Astrocyte (in vitro differentiated cells and primary cell): ENCODE data around the gene CHTOP. TPM values are rescaled to one million over a fixed set of nuclear protein-coding genes. Genes with fewer than 3 reads are reported as not detected.
"Not testable (repeated sequence)": the region's sequence is repeated elsewhere in the genome, so short reads cannot be mapped to it uniquely, and the experiment has no call there.

Experiments used
- DNase-seq: peaks from one replicate; pipeline ENCODE4 v3.0.0-alpha.2; 2010; ENCODE audit warnings: low read depth
- FAIRE-seq: peaks from 2 replicates; lab custom pipeline; 2011; peaks lifted over from hg19 to GRCh38; lab: Jason Lieb, UNC
- H2AFZ ChIP-seq: 2 replicates; pipeline ENCODE4 v1.6.0; 2012; ENCODE audit warnings: low read depth, low read length, inconsistent platforms
- H3K27ac ChIP-seq: 2 replicates; pipeline ENCODE4 v1.5.1; 2011; ENCODE audit warnings: low read depth, low read length, inconsistent platforms
- H3K27me3 ChIP-seq: 2 replicates; pipeline ENCODE4 v1.6.0; 2011; ENCODE audit warnings: low read length, inconsistent platforms; ENCODE audit not compliant: insufficient read depth
- H3K36me3 ChIP-seq: 2 replicates; pipeline ENCODE4 v1.5.1; 2011; ENCODE audit warnings: low read length, inconsistent platforms; ENCODE audit not compliant: insufficient read depth
- H3K4me1 ChIP-seq: 2 replicates; pipeline ENCODE4 v1.5.1; 2011; ENCODE audit warnings: low read length, inconsistent platforms; ENCODE audit not compliant: insufficient read depth
- H3K4me2 ChIP-seq: 2 replicates; pipeline ENCODE4 v1.6.0; 2012; ENCODE audit warnings: low read length, inconsistent platforms
- H3K4me3 ChIP-seq: 2 replicates; pipeline ENCODE4 v1.5.1; 2011; ENCODE audit warnings: low read depth, mild to moderate bottlenecking, low read length, inconsistent platforms; ENCODE audit not compliant: insufficient read depth
- H3K79me2 ChIP-seq: 2 replicates; pipeline ENCODE4 v1.6.0; 2012; ENCODE audit warnings: mild to moderate bottlenecking, low read length, inconsistent platforms; ENCODE audit not compliant: insufficient read depth
- H3K9ac ChIP-seq: 2 replicates; pipeline ENCODE4 v1.6.0; 2012; ENCODE audit warnings: mild to moderate bottlenecking, low read length, inconsistent platforms
- H3K9me3 ChIP-seq: 2 replicates; pipeline ENCODE4 v1.5.1; 2012; ENCODE audit warnings: low read depth, mild to moderate bottlenecking, low read length, inconsistent platforms; ENCODE audit not compliant: insufficient read depth
- H4K20me1 ChIP-seq: 2 replicates; pipeline ENCODE4 v1.6.0; 2012; ENCODE audit warnings: low read length, inconsistent platforms; ENCODE audit not compliant: insufficient read depth
- H3K27ac Mint-ChIP-seq: one replicate; pipeline ENCODE4 v1.8.0; 2021; ENCODE audit warnings: mild to moderate bottlenecking, mixed read lengths; ENCODE audit not compliant: unreplicated experiment
- H3K27me3 Mint-ChIP-seq: one replicate; pipeline ENCODE4 v1.8.0; 2021; ENCODE audit warnings: low read depth, mixed read lengths; ENCODE audit not compliant: unreplicated experiment
- H3K36me3 Mint-ChIP-seq: one replicate; pipeline ENCODE4 v1.8.0; 2021; ENCODE audit warnings: low read depth, mixed read lengths; ENCODE audit not compliant: unreplicated experiment
- H3K4me1 Mint-ChIP-seq: one replicate; pipeline ENCODE4 v1.8.0; 2021; ENCODE audit warnings: low read depth, mixed read lengths; ENCODE audit not compliant: unreplicated experiment
- H3K4me3 Mint-ChIP-seq: one replicate; pipeline ENCODE4 v1.8.0; 2021; ENCODE audit warnings: mild to moderate bottlenecking, moderate library complexity, mixed read lengths; ENCODE audit not compliant: unreplicated experiment
- H3K9me3 Mint-ChIP-seq: one replicate; pipeline ENCODE4 v1.8.0; 2021; ENCODE audit warnings: mild to moderate bottlenecking, mixed read lengths; ENCODE audit not compliant: unreplicated experiment
- EZH2 ChIP-seq: IDR thresholded peaks from 2 replicates; pipeline ENCODE4 v1.6.1; 2012; ENCODE audit warnings: mild to moderate bottlenecking, low read length, inconsistent platforms; ENCODE audit not compliant: insufficient read depth
- total RNA-seq: library from RNA; stranded (reverse); gene quantifications from 2 replicates; pipeline ENCODE4 v1.2.1, GENCODE V29; 2021
- TF ChIP-seq, protein P1 (sequence below): IDR thresholded peaks from 2 replicates; pipeline ENCODE4 v1.5.1; 2011; ENCODE audit warnings: low read depth, mild to moderate bottlenecking, inconsistent platforms, low read length, moderate library complexity; ENCODE audit not compliant: insufficient read depth

CHTOP gene
- total RNA-seq, 1 donor from 2014 or later = 56.4 TPM

DNA sequence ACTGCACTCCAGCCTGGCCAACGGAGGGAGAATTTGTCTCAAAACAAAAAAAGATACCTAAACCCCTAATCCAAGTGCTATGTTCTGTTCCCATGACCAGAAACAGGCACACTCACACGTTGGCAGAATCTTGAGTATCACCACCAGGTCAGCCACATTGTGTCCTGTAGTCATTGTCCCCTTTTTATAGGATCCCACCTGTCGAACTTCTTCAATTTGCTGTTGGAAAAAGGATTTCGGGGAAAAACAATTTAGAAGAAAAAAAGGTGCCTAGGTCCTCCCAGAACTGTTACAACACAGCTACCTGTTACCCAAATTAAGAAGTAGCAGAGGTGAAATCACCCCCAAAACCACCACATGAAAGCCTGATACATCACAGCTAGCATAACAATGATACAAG, 33.6 kb downstream of the CHTOP start:
- H3K9me3 Mint-ChIP-seq = no peaks in the 10 kb centered on the region
- no peak for DNase-seq
- H4K20me1 ChIP-seq = peaks cover 53% of the 10 kb centered on the region
- H2AFZ ChIP-seq = no peak overlapping the region
- H3K4me3 Mint-ChIP-seq = no peak overlapping the region
- no peak overlapping the region for H3K4me2 ChIP-seq
- no peak overlapping the region for H3K27ac Mint-ChIP-seq
- no peaks in the 10 kb centered on the region for H3K27me3 Mint-ChIP-seq
- TF ChIP-seq EZH2 = no peak
- TF ChIP-seq, protein P1, sequence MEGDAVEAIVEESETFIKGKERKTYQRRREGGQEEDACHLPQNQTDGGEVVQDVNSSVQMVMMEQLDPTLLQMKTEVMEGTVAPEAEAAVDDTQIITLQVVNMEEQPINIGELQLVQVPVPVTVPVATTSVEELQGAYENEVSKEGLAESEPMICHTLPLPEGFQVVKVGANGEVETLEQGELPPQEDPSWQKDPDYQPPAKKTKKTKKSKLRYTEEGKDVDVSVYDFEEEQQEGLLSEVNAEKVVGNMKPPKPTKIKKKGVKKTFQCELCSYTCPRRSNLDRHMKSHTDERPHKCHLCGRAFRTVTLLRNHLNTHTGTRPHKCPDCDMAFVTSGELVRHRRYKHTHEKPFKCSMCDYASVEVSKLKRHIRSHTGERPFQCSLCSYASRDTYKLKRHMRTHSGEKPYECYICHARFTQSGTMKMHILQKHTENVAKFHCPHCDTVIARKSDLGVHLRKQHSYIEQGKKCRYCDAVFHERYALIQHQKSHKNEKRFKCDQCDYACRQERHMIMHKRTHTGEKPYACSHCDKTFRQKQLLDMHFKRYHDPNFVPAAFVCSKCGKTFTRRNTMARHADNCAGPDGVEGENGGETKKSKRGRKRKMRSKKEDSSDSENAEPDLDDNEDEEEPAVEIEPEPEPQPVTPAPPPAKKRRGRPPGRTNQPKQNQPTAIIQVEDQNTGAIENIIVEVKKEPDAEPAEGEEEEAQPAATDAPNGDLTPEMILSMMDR = no peak
- peaks cover 49% of the 10 kb centered on the region for H3K79me2 ChIP-seq
- peaks cover 12% of the 10 kb centered on the region for H3K36me3 Mint-ChIP-seq
- no peak overlapping the region for H3K27ac ChIP-seq
- peak overlapping the region; percentile 9 for H3K9ac ChIP-seq
- no peaks in the 10 kb centered on the region for H3K27me3 ChIP-seq
- peaks cover 17% of the 10 kb centered on the region for H3K4me1 ChIP-seq
- H3K36me3 ChIP-seq = peaks cover 63% of the 10 kb centered on the region
- H3K9me3 ChIP-seq = no peaks in the 10 kb centered on the region
- peaks cover 11% of the 10 kb centered on the region for H3K4me1 Mint-ChIP-seq
- FAIRE-seq = no peak
- no peak overlapping the region for H3K4me3 ChIP-seq

DNA sequence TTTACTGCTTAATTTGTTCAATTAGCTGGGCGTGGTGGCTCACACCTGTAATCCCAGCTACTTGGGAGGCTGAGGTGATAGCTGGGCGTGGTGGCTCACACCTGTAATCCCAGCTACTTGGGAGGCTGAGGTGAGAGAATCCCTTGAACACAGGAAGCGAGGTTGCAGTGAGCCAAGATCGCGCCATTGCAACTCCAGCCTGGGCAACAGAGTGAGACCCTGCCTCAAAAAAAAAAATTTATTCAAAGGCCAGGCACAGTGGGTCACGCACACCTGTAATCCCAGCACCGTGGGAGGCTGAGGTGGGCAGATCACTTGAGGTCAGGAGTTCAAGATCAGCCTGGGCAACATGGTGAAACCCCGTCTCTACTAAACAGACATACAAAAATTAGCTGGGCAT, 34.8 kb downstream of the CHTOP start:
- Histone ChIP-seq H3K36me3 (peaks cover 51% of the 10 kb centered on the region), H3K4me2 (peak overlapping the region; percentile 97), H3K79me2 (peaks cover 49% of the 10 kb centered on the region)

DNA sequence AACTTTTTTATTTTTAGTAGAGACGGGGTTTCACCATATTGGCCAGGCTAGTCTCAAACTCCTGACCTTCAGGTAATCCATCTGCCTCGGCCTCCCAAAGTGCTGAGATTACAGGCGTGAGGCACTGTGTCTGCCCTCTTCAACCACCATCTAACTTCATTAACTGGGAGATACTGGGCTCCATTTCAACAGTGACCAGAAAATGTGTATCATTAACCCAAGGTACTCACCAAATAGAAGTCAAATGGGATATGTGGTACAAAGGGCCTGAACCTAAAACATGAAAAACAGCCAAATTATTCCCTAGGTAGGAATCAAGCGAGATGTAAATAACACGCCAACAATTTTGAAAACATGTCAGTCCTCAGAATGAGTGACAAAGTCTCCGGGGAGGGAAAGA, 35.7 kb downstream of the CHTOP start:
- H3K4me2 ChIP-seq = peak overlapping the region; percentile 97
- no peak overlapping the region for H3K27ac ChIP-seq
- no peak overlapping the region for H3K4me3 Mint-ChIP-seq
- no peak for TF ChIP-seq EZH2
- TF ChIP-seq, protein P1 = no peak
- H3K36me3 ChIP-seq = peaks cover 43% of the 10 kb centered on the region
- H3K4me3 ChIP-seq = peak overlapping the region; percentile 94
- no peak for FAIRE-seq
- H3K27me3 Mint-ChIP-seq = no peaks in the 10 kb centered on the region
- peaks cover 11% of the 10 kb centered on the region for H3K36me3 Mint-ChIP-seq
- H3K4me1 Mint-ChIP-seq = peaks cover 11% of the 10 kb centered on the region
- H3K9ac ChIP-seq = peak overlapping the region; percentile 97
- H3K27me3 ChIP-seq = no peaks in the 10 kb centered on the region
- H3K27ac Mint-ChIP-seq = no peak overlapping the region
- H3K9me3 Mint-ChIP-seq = no peaks in the 10 kb centered on the region
- H3K9me3 ChIP-seq = no peaks in the 10 kb centered on the region
- peaks cover 49% of the 10 kb centered on the region for H3K79me2 ChIP-seq
- H2AFZ ChIP-seq = no peak overlapping the region
- H3K4me1 ChIP-seq = peaks cover 17% of the 10 kb centered on the region
- H4K20me1 ChIP-seq = peaks cover 46% of the 10 kb centered on the region
- DNase-seq = no peak

More for the DNA sequence above, 34.8 kb downstream of the CHTOP start:
- H3K9ac ChIP-seq, H3K9me3 ChIP-seq, H3K4me3 ChIP-seq, FAIRE-seq, H3K9me3 Mint-ChIP-seq, H2AFZ ChIP-seq, H3K27ac ChIP-seq, H3K27me3 Mint-ChIP-seq, DNase-seq, H3K4me3 Mint-ChIP-seq, H3K27ac Mint-ChIP-seq, H3K27me3 ChIP-seq: not testable (repeated sequence)
- peaks cover 11% of the 10 kb centered on the region for H3K4me1 Mint-ChIP-seq
- peaks cover 46% of the 10 kb centered on the region for H4K20me1 ChIP-seq
- peaks cover 12% of the 10 kb centered on the region for H3K36me3 Mint-ChIP-seq
- peaks cover 17% of the 10 kb centered on the region for H3K4me1 ChIP-seq
